GM20000 (cell line): ENCODE data around the gene RSPH1.
A peak's percentile ranks its signal among the peaks of the same experiment; 100 is the strongest.

Source experiments
- DNase-seq: peaks from one replicate; pipeline ENCODE4 v3.0.0; 2012; ENCODE audit warnings: low spot score
- CTCF ChIP-seq: IDR thresholded peaks from 2 replicates; pipeline ENCODE4 v1.5.1; 2012; ENCODE audit warnings: mild to moderate bottlenecking, control low read depth; ENCODE audit errors: extremely low read depth, missing control alignments

RSPH1 gene

GRCh38 chr21:42426876-42427480 lies 69.0 kb downstream of the RSPH1 start:
- TF ChIP-seq CTCF, result no peak
- no peak for DNase-seq

GRCh38 chr21:42426424-42426823 lies 69.6 kb downstream of the RSPH1 start:
- TF ChIP-seq CTCF, result no peak
- DNase-seq, result peak; percentile 68

GRCh38 chr21:42425591-42425990 lies 70.4 kb downstream of the RSPH1 start:
- no peak for TF ChIP-seq CTCF

GRCh38 chr21:42424914-42425541 lies 71.0 kb downstream of the RSPH1 start:
- TF ChIP-seq CTCF, result no peak
- peak; percentile 32 for DNase-seq

More at GRCh38 chr21:42425591-42425990, 70.4 kb downstream of the RSPH1 start:
- peak; percentile 56 for DNase-seq

- TF ChIP-seq CTCF, result no peak
- no peak for DNase-seq
Observed at GRCh38 chr21:42423685-42424084, 72.3 kb downstream of the RSPH1 start.

- peak; percentile 59 for DNase-seq
- no peak for TF ChIP-seq CTCF
Observed at GRCh38 chr21:42423197-42423675, 72.8 kb downstream of the RSPH1 start.
